Activated T-cell treated with anti-CD3 and anti-CD28 coated beads, Interleukin-2, amount 50 U/mL, for 72 hours (primary cell): ENCODE measurements around the gene ZNF239. TPM values are rescaled to one million over a fixed set of nuclear protein-coding genes. Genes with fewer than 3 reads are reported as not detected.
"Not testable (repeated sequence)": the region's sequence is repeated elsewhere in the genome, so short reads cannot be mapped to it uniquely, and the experiment has no call there.

Experiments
- ATAC-seq, 2 donors: fragments of 150-1000 bp; cut with Tn5 transposase; replicated peaks in 1 of 2; 2 replicates each; pipeline ENCODE4 v1.10.0; 2021; ENCODE audit warnings: moderate library complexity in 2 of 2, mild to moderate bottlenecking in 1 of 2
- DNase-seq, 2 donors: peaks; one replicate each; pipeline ENCODE4 v3.0.0; 2021 to 2022; ENCODE audit warnings: mixed read lengths in 1 of 2
- H3K27ac Mint-ChIP-seq: one replicate; pipeline ENCODE4 v1.8.0; 2022; ENCODE audit warnings: mild to moderate bottlenecking, moderate library complexity, mixed read lengths
- H3K27me3 Mint-ChIP-seq: one replicate; pipeline ENCODE4 v1.8.0; 2022; ENCODE audit warnings: low read depth, mixed read lengths
- H3K36me3 Mint-ChIP-seq, 2 donors: one replicate each; pipeline ENCODE4 v1.8.0; 2022; ENCODE audit warnings: mixed read lengths in 2 of 2, mild to moderate bottlenecking in 1 of 2; ENCODE audit not compliant: insufficient read depth in 2 of 2
- H3K4me1 Mint-ChIP-seq: one replicate; pipeline ENCODE4 v1.8.0; 2022; ENCODE audit warnings: low read depth, mixed read lengths
- H3K4me3 Mint-ChIP-seq, 2 donors: one replicate each; pipeline ENCODE4 v1.8.0; 2022; ENCODE audit warnings: mild to moderate bottlenecking in 2 of 2, mixed read lengths in 2 of 2, moderate library complexity in 2 of 2
- H3K9me3 Mint-ChIP-seq, 2 donors: one replicate each; pipeline ENCODE4 v1.8.0; 2022; ENCODE audit warnings: mixed read lengths in 2 of 2
- total RNA-seq, 2 donors: library from RNA; stranded (reverse); gene quantifications; one replicate each; pipeline ENCODE4 v1.2.3, GENCODE V29; 2022

The ZNF239 gene
- total RNA-seq, 2 donors from 2014 or later, result 1.3 to 2.6 TPM

DNA sequence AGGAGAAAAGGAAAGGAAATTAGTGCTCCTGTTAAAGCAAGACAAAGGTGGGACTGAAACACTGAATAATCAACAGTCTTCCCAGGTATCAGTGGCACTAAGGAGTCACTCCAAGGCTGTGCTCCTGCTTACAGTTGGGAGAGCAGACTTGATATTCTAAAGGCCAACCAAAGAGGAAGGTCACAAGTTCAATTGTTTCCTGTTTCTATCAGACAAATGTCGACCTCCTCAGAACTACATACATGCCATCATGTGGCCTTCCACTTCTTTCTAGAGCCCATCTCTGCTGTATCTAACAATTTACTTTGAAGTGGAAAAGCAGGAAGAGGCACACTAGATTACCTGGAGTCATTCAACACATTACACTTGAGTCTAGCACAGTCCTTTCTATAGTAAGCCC is 3.4 kb downstream of the ZNF239 start:
- H3K27ac Mint-ChIP-seq, result no peak overlapping the region
- H3K4me1 Mint-ChIP-seq, result peaks cover 26% of the 10 kb centered on the region
- H3K36me3 Mint-ChIP-seq, result peaks cover 11 to 20% of the 10 kb centered on the region in 2 donors
- H3K27me3 Mint-ChIP-seq, result no peaks in the 10 kb centered on the region
- ATAC-seq, result no peak
- H3K9me3 Mint-ChIP-seq, result peaks cover 8 to 10% of the 10 kb centered on the region in 2 donors
- no peak for DNase-seq
- H3K4me3 Mint-ChIP-seq, result no peak overlapping the region

DNA sequence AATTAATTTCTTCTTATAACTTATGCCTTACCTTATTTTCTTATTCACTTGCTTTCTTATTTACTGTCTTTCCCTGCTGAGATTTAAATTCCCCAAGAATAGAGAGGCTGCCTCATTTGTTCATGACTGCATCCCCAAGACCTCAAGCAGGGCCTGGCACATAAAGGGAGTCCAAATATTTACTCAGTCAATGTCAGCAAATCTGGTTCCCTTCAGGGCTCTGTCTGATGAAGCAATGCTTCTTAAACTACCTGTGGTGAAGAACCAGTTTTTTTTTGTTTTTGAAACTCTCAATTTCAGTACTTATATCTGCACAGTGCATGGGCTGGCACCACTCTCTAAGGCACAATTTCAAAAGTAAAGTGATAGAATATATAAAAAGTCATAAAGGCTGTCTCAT is 4.7 kb downstream of the ZNF239 start:
- Mint-ChIP-seq H3K9me3 (peaks cover under 1 to 1% of the 10 kb centered on the region in 2 donors), H3K4me1 (peaks cover 13% of the 10 kb centered on the region), H3K36me3 (peaks cover 4 to 9% of the 10 kb centered on the region in 2 donors), H3K4me3 (no peak overlapping the region), H3K27me3 (no peaks in the 10 kb centered on the region), H3K27ac (no peak overlapping the region)
- no peak for ATAC-seq
- no peak for DNase-seq

DNA sequence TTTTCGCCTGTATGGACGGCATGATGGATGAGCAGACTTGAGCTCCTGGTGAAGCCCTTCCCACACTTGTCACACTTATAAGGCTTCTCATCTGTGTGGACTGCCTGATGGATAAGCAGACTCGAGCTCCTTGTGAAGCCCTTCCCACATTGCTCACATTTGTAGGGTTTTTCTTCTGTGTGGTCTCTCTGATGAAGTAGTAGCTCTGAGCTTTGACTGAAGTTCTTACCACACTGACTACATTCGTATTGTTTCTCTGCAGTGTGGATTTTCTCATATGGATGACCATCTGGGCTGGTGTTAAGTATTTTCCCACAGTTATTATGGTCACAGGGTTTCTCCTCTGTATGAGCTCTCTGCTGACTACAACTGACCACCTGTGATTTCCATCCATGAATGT is 17.2 kb downstream of the ZNF239 start:
- H3K36me3 Mint-ChIP-seq, result peaks cover 39 to 56% of the 10 kb centered on the region in 2 donors
- no peak overlapping the region for H3K4me3 Mint-ChIP-seq
- no peak overlapping the region for H3K27ac Mint-ChIP-seq
- H3K27me3 Mint-ChIP-seq, result no peaks in the 10 kb centered on the region
- no peaks in the 10 kb centered on the region for H3K4me1 Mint-ChIP-seq
- DNase-seq (no peak), ATAC-seq (no peak)
- H3K9me3 Mint-ChIP-seq, result peaks cover 21 to 24% of the 10 kb centered on the region in 2 donors

DNA sequence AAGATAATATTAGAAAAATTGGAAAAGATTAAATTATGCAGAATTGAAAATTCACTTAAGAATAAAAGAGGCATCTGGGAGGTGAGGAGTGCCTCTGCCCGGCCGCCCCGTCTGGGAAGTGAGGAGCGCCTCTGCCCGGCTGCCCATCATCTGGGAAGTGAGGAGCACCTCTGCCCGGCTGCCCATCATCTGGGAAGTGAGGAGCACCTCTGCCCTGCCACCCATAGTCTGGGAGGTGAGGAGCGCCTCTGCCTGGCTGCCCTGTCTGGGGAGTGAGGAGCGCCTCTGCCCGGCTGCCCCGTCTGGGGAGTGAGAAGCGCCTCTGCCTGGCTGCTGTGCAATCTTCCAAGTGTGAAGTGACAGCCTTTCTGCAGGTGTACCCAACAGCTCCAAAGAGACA is 30.7 kb downstream of the ZNF239 start:
- H3K4me1 Mint-ChIP-seq, H3K4me3 Mint-ChIP-seq, H3K27me3 Mint-ChIP-seq, H3K36me3 Mint-ChIP-seq, DNase-seq, ATAC-seq, H3K27ac Mint-ChIP-seq: not testable (repeated sequence)
- peaks cover 5 to 11% of the 10 kb centered on the region in 2 donors for H3K9me3 Mint-ChIP-seq

DNA sequence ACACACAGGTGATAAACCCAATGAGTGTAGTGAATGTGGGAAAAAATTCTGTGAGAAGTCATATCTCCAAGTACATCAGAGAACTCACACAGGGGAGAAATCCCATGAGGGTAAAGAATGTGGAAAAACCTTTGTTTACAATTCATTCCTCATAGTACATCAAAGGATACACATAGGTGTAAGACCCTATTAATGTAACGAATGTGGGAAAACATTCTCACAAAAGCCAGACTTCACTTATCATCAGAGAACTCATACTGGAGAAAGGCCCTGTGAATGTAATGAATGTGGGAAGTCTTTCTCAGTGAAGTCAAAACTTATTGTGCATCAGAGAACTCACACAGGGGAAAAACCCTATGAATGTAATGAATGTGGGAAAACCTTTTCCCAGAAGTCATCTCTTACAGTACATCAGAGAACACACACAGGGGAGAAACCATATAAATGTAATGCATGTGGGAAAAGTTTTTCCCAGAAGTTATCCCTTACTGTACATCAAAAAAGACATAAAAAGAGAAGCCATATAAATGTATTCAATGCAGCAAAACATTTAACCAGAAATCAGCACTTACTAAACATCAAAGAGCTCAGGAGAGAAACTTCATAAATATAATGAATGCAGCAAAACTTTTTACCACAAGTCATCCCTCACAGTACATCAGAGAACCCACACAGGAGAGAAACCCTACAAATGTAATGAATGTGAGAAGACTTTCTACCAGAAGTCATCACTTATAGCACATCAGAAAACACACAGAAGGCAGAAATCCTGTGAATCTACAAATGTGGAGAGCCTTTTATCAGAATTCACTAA is 49.8 kb downstream of the ZNF239 start:
- H3K4me3 Mint-ChIP-seq, result no peak overlapping the region
- ATAC-seq (no peak), DNase-seq (no peak)
- no peaks in the 10 kb centered on the region for H3K4me1 Mint-ChIP-seq
- H3K27ac Mint-ChIP-seq, result no peak overlapping the region
- H3K27me3 Mint-ChIP-seq, result no peaks in the 10 kb centered on the region
- peaks cover 25 to 46% of the 10 kb centered on the region in 2 donors for H3K9me3 Mint-ChIP-seq
- H3K36me3 Mint-ChIP-seq, result peaks cover 35 to 44% of the 10 kb centered on the region in 2 donors

Other genes starting within 250 kb of the ZNF239 start
- gene FXYD4, start 203.0 kb downstream of the ZNF239 start, total RNA-seq, result not detected
- 100 to 1,000 TPM; 412 to 475 TPM for gene HNRNPF, start 165.4 kb downstream of the ZNF239 start, total RNA-seq
- 1 to 10 TPM; 2.9 to 3.6 TPM for gene ZNF487, start 137.5 kb downstream of the ZNF239 start, total RNA-seq
- 1 to 10 TPM; 2.8 to 4.6 TPM for gene ZNF485, start 31.8 kb upstream of the ZNF239 start, total RNA-seq
- 10 to 100 TPM; 12.4 to 18.0 TPM for gene ZNF32, start 74.3 kb upstream of the ZNF239 start, total RNA-seq